Neuronal stem cell (in vitro differentiated cells): ENCODE measurements around the gene CRB3.

Experiments
- DNase-seq: peaks from one replicate; pipeline ENCODE4 v3.0.0-alpha.2; 2013; ENCODE audit warnings: low spot score
- H2AFZ ChIP-seq: one replicate; pipeline ENCODE4 v1.6.1; 2013; ENCODE audit warnings: mild to moderate bottlenecking, low read length, inconsistent platforms
- H2AK5ac ChIP-seq: 2 replicates; pipeline ENCODE4 v1.6.1; 2013; ENCODE audit warnings: low read depth, mild to moderate bottlenecking, inconsistent platforms, low read length, moderate library complexity, mixed read lengths
- H2BK120ac ChIP-seq: 2 replicates; pipeline ENCODE4 v1.6.1; 2013; ENCODE audit warnings: low read depth, mild to moderate bottlenecking, inconsistent platforms, low read length, moderate library complexity, mixed read lengths
- H2BK12ac ChIP-seq: one replicate; pipeline ENCODE4 v1.6.1; 2013; ENCODE audit warnings: low read length, inconsistent platforms
- H2BK15ac ChIP-seq: 2 replicates; pipeline ENCODE4 v1.6.1; 2013; ENCODE audit warnings: mild to moderate bottlenecking, low read length, inconsistent platforms, mixed read lengths
- H2BK5ac ChIP-seq: one replicate; pipeline ENCODE4 v1.6.1; 2013; ENCODE audit warnings: inconsistent platforms, mild to moderate bottlenecking, low read length, moderate library complexity
- H3K14ac ChIP-seq: one replicate; pipeline ENCODE4 v1.6.1; 2013; ENCODE audit warnings: low read length, inconsistent platforms
- H3K18ac ChIP-seq: 2 replicates; pipeline ENCODE4 v1.6.1; 2013; ENCODE audit warnings: low read length, inconsistent platforms
- H3K23ac ChIP-seq: 2 replicates; pipeline ENCODE4 v1.6.1; 2013; ENCODE audit warnings: low read depth, mild to moderate bottlenecking, mixed read lengths, low read length, inconsistent platforms; ENCODE audit not compliant: poor library complexity
- H3K27ac ChIP-seq: replicated peaks from 3 replicates; pipeline ENCODE4 v1.5.1; 2013; ENCODE audit warnings: low read length, inconsistent platforms
- H3K27me3 ChIP-seq, 3 experiments: 2 replicates each; pipeline ENCODE4 v1.6.1; 2013; ENCODE audit warnings: low read length in 3 of 3, mild to moderate bottlenecking in 2 of 3, inconsistent platforms in 1 of 3, low read depth in 1 of 3, mixed read lengths in 1 of 3, moderate library complexity in 1 of 3; ENCODE audit not compliant: control insufficient read depth in 3 of 3, insufficient read depth in 3 of 3
- H3K36me3 ChIP-seq, 2 donors: replicated peaks in 1 of 2; 2 replicates each; pipeline ENCODE4 v1.6.1; 2013; ENCODE audit warnings: low read length in 2 of 2; ENCODE audit not compliant: control insufficient read depth in 2 of 2, insufficient read depth in 2 of 2
- H3K4ac ChIP-seq: 2 replicates; pipeline ENCODE4 v1.6.1; 2013; ENCODE audit warnings: inconsistent platforms, mild to moderate bottlenecking, low read length, moderate library complexity
- H3K4me1 ChIP-seq, 2 donors: 1 replicate in 1 of 2; 2 replicates in 1 of 2; pipeline ENCODE4 v1.6.1; 2013; ENCODE audit warnings: low read length in 2 of 2, low read depth in 1 of 2; ENCODE audit not compliant: control insufficient read depth in 2 of 2, insufficient read depth in 1 of 2
- H3K4me2 ChIP-seq: one replicate; pipeline ENCODE4 v1.6.1; 2013; ENCODE audit warnings: mild to moderate bottlenecking, low read length, inconsistent platforms; ENCODE audit not compliant: insufficient read depth, poor library complexity, severe bottlenecking
- H3K4me3 ChIP-seq, 2 donors: 2 replicates each; pipeline ENCODE4 v1.5.1; 2013; ENCODE audit warnings: low read length in 2 of 2, mild to moderate bottlenecking in 2 of 2, inconsistent platforms in 1 of 2, moderate library complexity in 1 of 2
- H3K79me1 ChIP-seq: one replicate; pipeline ENCODE4 v1.6.1; 2013; ENCODE audit warnings: low read depth, mild to moderate bottlenecking, inconsistent platforms, low read length, moderate library complexity
- H3K9ac ChIP-seq: one replicate; pipeline ENCODE4 v1.6.1; 2013; ENCODE audit warnings: mild to moderate bottlenecking, low read depth, low read length, inconsistent platforms; ENCODE audit not compliant: poor library complexity
- H3K9me3 ChIP-seq, 2 donors: replicated peaks in 1 of 2; 2 replicates each; pipeline versions ENCODE3 to v1.6.1; 2013; ENCODE audit warnings: low read length in 2 of 2, mild to moderate bottlenecking in 2 of 2, inconsistent platforms in 1 of 2, low read depth in 1 of 2, mixed read lengths in 1 of 2, moderate library complexity in 1 of 2; ENCODE audit not compliant: control insufficient read depth in 2 of 2, insufficient read depth in 1 of 2
- H4K8ac ChIP-seq: one replicate; pipeline ENCODE4 v1.6.1; 2013; ENCODE audit warnings: low read depth, mild to moderate bottlenecking, inconsistent platforms, low read length, moderate library complexity
- H4K91ac ChIP-seq: one replicate; pipeline ENCODE4 v1.6.1; 2013; ENCODE audit warnings: low read length, low read depth, mild to moderate bottlenecking, inconsistent platforms; ENCODE audit not compliant: poor library complexity
- WGBS, 2 donors: extraction: QIAGEN DNeasy Blood & Tissue Kit; methylation state at CpG; one replicate each; pipeline ENCODE4 v1.1.7; 2013; ENCODE audit warnings: missing lambda C conversion rate in 2 of 2, mixed read lengths in 1 of 2; ENCODE audit not compliant: insufficient read length in 2 of 2, insufficient replicate concordance in 1 of 2; ENCODE audit errors: extremely low coverage in 2 of 2; 5-methylcytosine and 5-hydroxymethylcytosine counted together

The CRB3 gene

DNA sequence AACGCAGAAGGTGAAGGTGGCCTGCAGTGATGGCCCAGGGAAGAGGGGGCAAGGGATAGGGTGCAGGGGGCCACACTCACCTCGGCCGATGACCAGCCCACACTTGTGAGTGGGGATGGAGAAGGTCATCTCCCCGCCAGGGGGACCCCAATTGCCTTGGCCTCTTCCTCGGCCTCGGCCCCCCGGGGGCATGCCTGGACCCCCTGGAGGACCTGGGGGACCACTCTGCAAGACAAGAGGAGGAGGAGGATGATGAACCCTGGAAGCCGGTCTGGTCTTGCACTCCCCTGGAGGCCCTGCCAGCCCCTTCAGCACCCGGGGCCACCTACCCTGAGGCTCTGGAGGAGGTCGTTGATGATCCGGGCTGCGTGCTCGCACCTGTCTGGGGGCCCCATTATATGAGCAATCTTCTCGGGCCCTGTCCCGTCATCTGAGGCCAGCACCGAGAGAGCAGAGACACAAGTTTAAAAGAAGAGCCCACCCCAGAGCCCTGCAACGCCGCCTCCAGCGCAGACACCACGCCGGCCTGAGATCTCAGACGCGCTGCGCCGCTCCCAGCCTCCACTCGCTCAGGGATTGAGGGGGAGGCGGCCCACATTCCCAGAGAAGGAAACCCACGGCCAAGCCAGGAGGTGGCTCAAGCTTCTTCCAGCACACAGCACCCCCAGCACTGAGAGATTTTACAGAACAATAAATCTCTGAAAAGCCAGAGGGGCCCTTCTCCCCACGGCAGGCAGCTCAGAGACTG is 47.2 kb upstream of the CRB3 start:
- H3K9me3 ChIP-seq, result no peaks in the 10 kb centered on the region
- H3K14ac ChIP-seq, result no peak overlapping the region
- peak overlapping the region; percentile 66 for H3K9ac ChIP-seq
- H2AFZ ChIP-seq, result no peak overlapping the region
- no peak overlapping the region for H3K4me3 ChIP-seq
- no peak overlapping the region for H2AK5ac ChIP-seq
- no CpG with 5 or more reads among the region's 29 CpGs for WGBS, 2 donors
- peaks cover 46% of the 10 kb centered on the region for H3K79me1 ChIP-seq
- no peak overlapping the region for H2BK15ac ChIP-seq
- no peak overlapping the region for H3K18ac ChIP-seq
- H3K23ac ChIP-seq, result no peak overlapping the region
- peaks cover 0 to 1% of the 10 kb centered on the region in 2 donors for H3K4me1 ChIP-seq
- no peak overlapping the region for H2BK12ac ChIP-seq
- H4K91ac ChIP-seq, result no peak overlapping the region
- no peak overlapping the region for H3K27ac ChIP-seq
- no peak overlapping the region for H3K4ac ChIP-seq
- H2BK120ac ChIP-seq, result no peak overlapping the region
- no peaks in the 10 kb centered on the region for H3K27me3 ChIP-seq
- H3K4me2 ChIP-seq, result no peak overlapping the region
- no peak for DNase-seq
- H3K36me3 ChIP-seq, result peaks cover 71 to 94% of the 10 kb centered on the region in 2 donors
- H2BK5ac ChIP-seq, result peak overlapping the region; percentile 54
- no peak overlapping the region for H4K8ac ChIP-seq

DNA sequence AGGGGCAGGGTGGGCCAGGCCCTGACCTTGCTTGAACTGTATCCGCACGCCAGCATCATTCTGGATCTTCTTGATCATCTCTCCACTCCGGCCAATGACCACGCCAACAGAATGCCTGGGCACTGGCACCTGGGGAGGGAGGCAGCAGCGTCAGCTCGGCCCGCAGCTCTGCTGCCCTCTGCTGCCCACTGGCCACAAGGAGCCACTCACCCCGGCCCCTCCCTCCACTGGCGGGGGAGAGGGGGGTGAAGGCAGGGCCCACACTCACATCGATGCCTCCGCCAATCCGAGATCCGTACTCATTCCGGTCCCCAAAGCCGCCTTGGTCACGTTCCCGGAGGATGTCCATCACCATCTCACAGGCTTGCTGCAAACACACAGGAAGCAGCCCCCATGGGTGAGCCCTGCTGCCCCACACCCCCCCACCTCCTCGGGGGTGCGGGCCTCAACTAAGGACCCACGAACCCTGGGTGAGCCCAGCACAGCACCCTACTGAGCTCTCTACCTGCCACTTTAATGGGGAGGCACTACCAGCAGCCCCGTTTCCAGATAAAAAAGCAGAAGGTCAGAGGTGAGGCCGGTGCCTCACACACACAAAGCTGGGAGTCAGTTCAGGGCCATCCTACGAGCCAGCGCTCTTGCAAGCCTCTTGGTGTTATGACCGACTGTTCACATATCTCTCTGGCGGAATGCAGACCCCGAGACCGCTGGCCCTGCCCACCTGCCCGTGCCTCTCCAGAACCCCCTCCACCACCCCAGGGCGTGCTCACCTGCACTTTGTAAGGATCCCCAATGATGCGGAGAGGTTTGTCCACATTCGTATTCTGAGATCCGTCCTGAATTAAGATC is 46.1 kb upstream of the CRB3 start:
- no CpG with 5 or more reads among the region's 33 CpGs for WGBS, 2 donors
- no peak overlapping the region for H4K8ac ChIP-seq
- no peaks in the 10 kb centered on the region for H3K27me3 ChIP-seq
- H4K91ac ChIP-seq, result no peak overlapping the region
- no peaks in the 10 kb centered on the region for H3K9me3 ChIP-seq
- H2BK120ac ChIP-seq, result no peak overlapping the region
- peak overlapping the region; percentile 68 for H3K9ac ChIP-seq
- no peak overlapping the region for H3K4me2 ChIP-seq
- H2BK5ac ChIP-seq, result peak overlapping the region; percentile 54
- H3K4ac ChIP-seq, result no peak overlapping the region
- no peak overlapping the region for H2AK5ac ChIP-seq
- H3K4me3 ChIP-seq, result no peak overlapping the region
- H3K23ac ChIP-seq, result peak overlapping the region; percentile 81
- no peak overlapping the region for H2AFZ ChIP-seq
- peaks cover under 1 to 9% of the 10 kb centered on the region in 2 donors for H3K4me1 ChIP-seq
- no peak for DNase-seq
- H3K18ac ChIP-seq, result no peak overlapping the region
- peaks cover 74 to 98% of the 10 kb centered on the region in 2 donors for H3K36me3 ChIP-seq
- H3K14ac ChIP-seq, result no peak overlapping the region
- no peak overlapping the region for H2BK15ac ChIP-seq
- no peak overlapping the region for H2BK12ac ChIP-seq
- peaks cover 49% of the 10 kb centered on the region for H3K79me1 ChIP-seq
- no peak overlapping the region for H3K27ac ChIP-seq

DNA sequence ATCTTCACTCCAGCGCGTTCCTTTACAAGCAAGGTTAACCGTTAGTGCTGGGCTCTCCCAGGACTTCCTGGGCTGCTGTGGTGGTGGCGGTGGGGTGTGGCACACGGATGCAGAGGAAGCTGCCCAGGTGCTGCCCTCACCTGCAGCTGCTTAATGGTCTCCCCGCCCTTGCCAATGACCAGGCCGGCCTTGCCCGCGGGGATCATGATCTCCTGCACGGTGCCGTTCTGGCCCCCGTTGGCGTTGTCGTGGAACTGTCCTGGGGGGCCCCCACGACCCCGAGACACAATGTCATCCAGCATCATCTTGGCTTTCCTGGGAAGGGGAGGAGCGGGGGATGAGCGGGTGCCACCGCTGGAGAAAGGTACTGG is 45.5 kb upstream of the CRB3 start:
- WGBS, 2 donors, result no CpG with 5 or more reads among the region's 19 CpGs
- H3K14ac ChIP-seq, result no peak overlapping the region
- no peak overlapping the region for H2AFZ ChIP-seq
- H3K79me1 ChIP-seq, result peaks cover 49% of the 10 kb centered on the region
- H4K91ac ChIP-seq, result no peak overlapping the region
- H3K9me3 ChIP-seq, result no peaks in the 10 kb centered on the region
- H2BK120ac ChIP-seq, result no peak overlapping the region
- no peaks in the 10 kb centered on the region for H3K27me3 ChIP-seq
- peaks cover 74 to 97% of the 10 kb centered on the region in 2 donors for H3K36me3 ChIP-seq
- H3K4ac ChIP-seq, result no peak overlapping the region
- no peak overlapping the region for H4K8ac ChIP-seq
- peaks cover 5 to 9% of the 10 kb centered on the region in 2 donors for H3K4me1 ChIP-seq
- no peak for DNase-seq
- no peak overlapping the region for H3K9ac ChIP-seq
- H2BK12ac ChIP-seq, result no peak overlapping the region
- peak overlapping the region; percentile 81 for H3K23ac ChIP-seq
- no peak overlapping the region for H3K4me3 ChIP-seq
- no peak overlapping the region for H3K27ac ChIP-seq
- H3K4me2 ChIP-seq, result no peak overlapping the region
- no peak overlapping the region for H3K18ac ChIP-seq
- no peak overlapping the region for H2AK5ac ChIP-seq
- no peak overlapping the region for H2BK15ac ChIP-seq
- H2BK5ac ChIP-seq, result peak overlapping the region; percentile 20
